B cell (primary cell): Measurements from ENCODE around the gene TNF. TPM values are rescaled to one million over a fixed set of nuclear protein-coding genes. Genes with fewer than 3 reads are reported as not detected.

Source experiments
- ATAC-seq: fragments of 200-7000 bp; cut with Tn5 transposase; one replicate; pipeline ENCODE4 v1.10.0; 2021; ENCODE audit warnings: low read depth, mild to moderate bottlenecking, moderate number of reproducible peaks, moderate library complexity
- CTCF ChIA-PET: fragments of 350-600 bp; sonication (Branson Sonifier 250); formaldehyde crosslinking; loops from one replicate; lab custom pipeline; 2021; ENCODE audit warnings: antibody characterized with exemption, inconsistent platforms; lab: Charles Lee
- POLR2A ChIA-PET: fragments of 350-600 bp; sonication (Branson Sonifier 250); formaldehyde crosslinking; loops from one replicate; lab custom pipeline; 2021; ENCODE audit warnings: antibody characterized with exemption; lab: Charles Lee
- DNase-seq: peaks from one replicate; pipeline ENCODE4 v3.0.0; 2013
- H2AFZ ChIP-seq: 2 replicates; pipeline ENCODE4 v1.6.1; 2012; ENCODE audit warnings: mild to moderate bottlenecking, low read depth, low read length; ENCODE audit not compliant: insufficient read depth, poor library complexity, severe bottlenecking
- H3K27ac ChIP-seq, 2 donors: 1 replicate in 1 of 2; 2 replicates in 1 of 2; pipeline ENCODE4 v1.5.1; 2012 to 2013; ENCODE audit warnings: low read length in 2 of 2, mild to moderate bottlenecking in 2 of 2, moderate library complexity in 1 of 2
- H3K27me3 ChIP-seq, 4 experiments: fragments of 200-600 bp in 1 of 4; sonication (generic) in 1 of 4; replicated peaks in 1 of 4; 1 replicate in 2 of 4; 2 replicates in 2 of 4; pipeline versions ENCODE4 v1.6.1 to v1.7.0; 2013 to 2016; ENCODE audit warnings: low read length in 3 of 4, mild to moderate bottlenecking in 2 of 4, mixed read lengths in 1 of 4, moderate library complexity in 1 of 4; ENCODE audit not compliant: insufficient read depth in 4 of 4, control insufficient read depth in 3 of 4; ENCODE audit errors: control extremely low read depth in 1 of 4
- H3K36me3 ChIP-seq, 2 experiments: replicated peaks in 1 of 2; 1 replicate in 1 of 2; 2 replicates in 1 of 2; pipeline versions ENCODE4 v1.6.1 to v1.7.1; 2013; ENCODE audit warnings: low read length in 1 of 2; ENCODE audit not compliant: insufficient read depth in 2 of 2, control insufficient read depth in 1 of 2; ENCODE audit errors: control extremely low read depth in 1 of 2, extremely low read depth in 1 of 2
- H3K4me1 ChIP-seq, 2 donors: fragments of 200-600 bp in 1 of 2; sonication (generic) in 1 of 2; 1 replicate in 1 of 2; 2 replicates in 1 of 2; pipeline versions ENCODE4 v1.5.1 to v1.6.1; 2013 to 2017; ENCODE audit warnings: low read length in 2 of 2; ENCODE audit not compliant: control insufficient read depth in 2 of 2, insufficient read depth in 2 of 2
- H3K4me2 ChIP-seq: replicated peaks from 2 replicates; pipeline ENCODE3; 2012; ENCODE audit warnings: mild to moderate bottlenecking, low read depth, low read length; ENCODE audit not compliant: poor library complexity, severe bottlenecking
- H3K4me3 ChIP-seq, 5 experiments: fragments of 200-600 bp in 1 of 5; sonication (generic) in 1 of 5; 1 replicate in 3 of 5; 2 replicates in 2 of 5; pipeline versions ENCODE4 v1.5.1 to v1.7.0; 2011 to 2016; ENCODE audit warnings: low read length in 4 of 5, mild to moderate bottlenecking in 4 of 5, low read depth in 2 of 5, control low read depth in 1 of 5, moderate library complexity in 1 of 5; ENCODE audit not compliant: insufficient read depth in 1 of 5; ENCODE audit errors: control extremely low read depth in 1 of 5, extremely low read depth in 1 of 5
- H3K79me2 ChIP-seq: fragments of 200-600 bp; sonication (generic); one replicate; pipeline ENCODE4 v1.6.0; 2016; ENCODE audit warnings: low read length; ENCODE audit not compliant: control insufficient read depth, insufficient read depth
- H3K9ac ChIP-seq: fragments of 200-600 bp; sonication (generic); 2 replicates; pipeline ENCODE4 v1.6.1; 2017; ENCODE audit warnings: mild to moderate bottlenecking, low read length, moderate library complexity
- H3K9me3 ChIP-seq, 3 donors: one replicate each; pipeline versions ENCODE4 v1.6.1 to v1.7.1; 2013; ENCODE audit warnings: low read length in 2 of 3; ENCODE audit not compliant: control insufficient read depth in 2 of 3, insufficient read depth in 1 of 3; ENCODE audit errors: control extremely low read depth in 1 of 3
- H4K20me1 ChIP-seq: 2 replicates; pipeline ENCODE4 v1.6.0; 2012; ENCODE audit warnings: mild to moderate bottlenecking, low read length; ENCODE audit not compliant: insufficient read depth, control insufficient read depth, poor library complexity, severe bottlenecking
- H3K27ac Mint-ChIP-seq: one replicate; pipeline ENCODE4 v1.8.0; 2021; ENCODE audit warnings: mixed read lengths
- H3K27me3 Mint-ChIP-seq: one replicate; pipeline ENCODE4 v1.8.0; 2021; ENCODE audit warnings: mixed read lengths
- H3K4me1 Mint-ChIP-seq: one replicate; pipeline ENCODE4 v1.8.0; 2021; ENCODE audit warnings: mixed read lengths
- H3K4me3 Mint-ChIP-seq: one replicate; pipeline ENCODE4 v1.8.0; 2021; ENCODE audit warnings: mixed read lengths
- H3K9me3 Mint-ChIP-seq: one replicate; pipeline ENCODE4 v1.8.0; 2022; ENCODE audit warnings: mixed read lengths; ENCODE audit not compliant: insufficient read depth
- EZH2 ChIP-seq: IDR thresholded peaks from 2 replicates; pipeline ENCODE4 v1.6.1; 2012; ENCODE audit warnings: borderline replicate concordance, low read depth, mild to moderate bottlenecking, moderate library complexity, low read length; ENCODE audit not compliant: insufficient read depth, poor library complexity, severe bottlenecking
- WGBS: methylation state at CpG from one replicate; pipeline ENCODE4 v1.1.5; 2013; ENCODE audit warnings: missing lambda C conversion rate; ENCODE audit not compliant: insufficient coverage; 5-methylcytosine and 5-hydroxymethylcytosine counted together
- intact Hi-C: fragments of 100-400 bp; cut with micrococcal nuclease; formaldehyde crosslinking; loops from one replicate; pipeline ENCODE4 v1.10.0; 2022
- polyA plus RNA-seq: library from polyadenylated mRNA; depleted of rRNA; stranded (reverse); fragments of >200 nt; gene quantifications from 2 replicates; pipeline ENCODE4 v1.2.3, GENCODE V29; 2012
- total RNA-seq, 2 donors: library from RNA; stranded (reverse); fragments of 120-200 nt in 1 of 2; gene quantifications; 1 replicate in 1 of 2; 2 replicates in 1 of 2; pipeline versions ENCODE4 v1.2.3 to v1.2.4, GENCODE V29; 2013 to 2022
- TF ChIP-seq, protein P1 (sequence below): fragments of 200-600 bp; IDR thresholded peaks from one replicate; pipeline ENCODE4 v1.8.0; 2022; ENCODE audit warnings: antibody characterized with exemption, mild to moderate bottlenecking

Gene TNF
- total and polyA plus RNA-seq, 2 donors (not counting 1 experiment from before 2014, with no cell fraction given), result 21.9 to 22.2 TPM

DNA sequence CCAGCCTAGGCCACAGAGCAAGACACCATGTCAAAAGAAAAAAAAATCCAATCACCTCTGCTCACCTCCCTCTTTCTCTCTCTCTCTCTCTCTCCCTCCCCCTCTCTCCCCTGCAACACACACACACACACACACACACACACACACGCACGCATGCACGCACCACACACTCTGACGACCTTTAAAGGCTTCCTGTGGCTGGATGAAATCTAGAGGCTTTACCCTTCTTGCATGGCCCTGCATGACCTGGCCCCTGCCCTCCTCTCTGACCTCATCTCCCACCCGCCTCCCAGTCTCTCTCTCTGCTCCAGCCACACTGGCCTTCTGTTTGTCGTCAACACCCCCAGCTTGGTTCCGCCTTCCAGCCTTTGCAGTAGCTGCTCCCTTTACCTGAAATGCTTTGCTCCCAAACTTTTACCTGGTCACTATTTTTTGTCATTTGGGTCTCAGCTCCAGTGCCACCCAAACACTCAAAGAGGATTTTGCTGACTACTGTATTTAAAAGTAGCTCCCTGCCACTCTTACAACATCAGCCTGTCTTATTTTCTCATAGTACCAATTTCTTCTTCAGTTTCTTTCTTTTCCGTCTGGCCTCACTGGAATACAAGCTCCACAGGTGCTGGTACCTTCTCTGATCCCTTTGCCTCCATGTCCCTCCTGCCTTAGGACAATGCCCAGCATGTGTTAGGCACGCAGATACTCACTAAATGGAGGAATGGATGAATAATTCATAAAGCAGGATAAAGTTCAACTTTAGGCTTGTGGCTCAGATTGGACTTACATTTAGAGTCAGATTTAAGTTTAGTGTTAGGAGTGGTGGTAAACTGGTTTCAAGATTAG, 7.6 kb upstream of the TNF start:
- H3K27ac ChIP-seq, result peak overlapping the region; percentile 78 to 94
- peak overlapping the region; percentile 89 for H3K27ac Mint-ChIP-seq
- no peak for ATAC-seq
- no peaks in the 10 kb centered on the region for H3K27me3 ChIP-seq
- H3K27me3 Mint-ChIP-seq, result no peaks in the 10 kb centered on the region
- no peak overlapping the region for H2AFZ ChIP-seq
- peak overlapping the region; percentile 40 for H3K4me2 ChIP-seq
- POLR2A ChIA-PET, result interaction anchor here (0.6 to 42.6 kb wide), 6 partner anchors 2 to 1286 kb away, joined by 3 to 1450 read pairs (median 8); partner anchors contain the start of genes ATP6V1G2, LST1, LTA and LTB
- TF ChIP-seq EZH2, result no peak
- TF ChIP-seq, protein P1, sequence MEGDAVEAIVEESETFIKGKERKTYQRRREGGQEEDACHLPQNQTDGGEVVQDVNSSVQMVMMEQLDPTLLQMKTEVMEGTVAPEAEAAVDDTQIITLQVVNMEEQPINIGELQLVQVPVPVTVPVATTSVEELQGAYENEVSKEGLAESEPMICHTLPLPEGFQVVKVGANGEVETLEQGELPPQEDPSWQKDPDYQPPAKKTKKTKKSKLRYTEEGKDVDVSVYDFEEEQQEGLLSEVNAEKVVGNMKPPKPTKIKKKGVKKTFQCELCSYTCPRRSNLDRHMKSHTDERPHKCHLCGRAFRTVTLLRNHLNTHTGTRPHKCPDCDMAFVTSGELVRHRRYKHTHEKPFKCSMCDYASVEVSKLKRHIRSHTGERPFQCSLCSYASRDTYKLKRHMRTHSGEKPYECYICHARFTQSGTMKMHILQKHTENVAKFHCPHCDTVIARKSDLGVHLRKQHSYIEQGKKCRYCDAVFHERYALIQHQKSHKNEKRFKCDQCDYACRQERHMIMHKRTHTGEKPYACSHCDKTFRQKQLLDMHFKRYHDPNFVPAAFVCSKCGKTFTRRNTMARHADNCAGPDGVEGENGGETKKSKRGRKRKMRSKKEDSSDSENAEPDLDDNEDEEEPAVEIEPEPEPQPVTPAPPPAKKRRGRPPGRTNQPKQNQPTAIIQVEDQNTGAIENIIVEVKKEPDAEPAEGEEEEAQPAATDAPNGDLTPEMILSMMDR, result no peak
- DNase-seq, result peak; percentile 25
- no peaks in the 10 kb centered on the region for H3K9me3 Mint-ChIP-seq
- H3K4me3 Mint-ChIP-seq, result peak overlapping the region; percentile 63
- 83% methylated on average over 3 of the region's 9 CpGs for WGBS
- peak overlapping the region; percentile 0 for H3K9ac ChIP-seq
- peaks cover 0 to 5% of the 10 kb centered on the region in 2 experiments for H3K36me3 ChIP-seq
- peaks cover 62 to 68% of the 10 kb centered on the region in 2 donors for H3K4me1 ChIP-seq
- intact Hi-C loops, result loop anchor here (1.0 kb wide), 3 partner anchors 7 to 25 kb away; no protein-coding TSS in a partner anchor
- peaks cover 95% of the 10 kb centered on the region for H3K79me2 ChIP-seq
- no peaks in the 10 kb centered on the region for H4K20me1 ChIP-seq
- no peaks in the 10 kb centered on the region for H3K9me3 ChIP-seq
- H3K4me1 Mint-ChIP-seq, result peaks cover 75% of the 10 kb centered on the region
- CTCF ChIA-PET, result interaction anchor here (0.9 to 29.4 kb wide), 4 partner anchors 9 to 55 kb away, joined by 3 to 2241 read pairs (median 74); partner anchors contain the start of genes LST1, LTB, NCR3 and NFKBIL1
- peak overlapping the region in 1 of 5 experiments; percentile 19 for H3K4me3 ChIP-seq
